ENCODE results near the gene OSGEPL1.

Gene OSGEPL1, protein sequence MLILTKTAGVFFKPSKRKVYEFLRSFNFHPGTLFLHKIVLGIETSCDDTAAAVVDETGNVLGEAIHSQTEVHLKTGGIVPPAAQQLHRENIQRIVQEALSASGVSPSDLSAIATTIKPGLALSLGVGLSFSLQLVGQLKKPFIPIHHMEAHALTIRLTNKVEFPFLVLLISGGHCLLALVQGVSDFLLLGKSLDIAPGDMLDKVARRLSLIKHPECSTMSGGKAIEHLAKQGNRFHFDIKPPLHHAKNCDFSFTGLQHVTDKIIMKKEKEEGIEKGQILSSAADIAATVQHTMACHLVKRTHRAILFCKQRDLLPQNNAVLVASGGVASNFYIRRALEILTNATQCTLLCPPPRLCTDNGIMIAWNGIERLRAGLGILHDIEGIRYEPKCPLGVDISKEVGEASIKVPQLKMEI

DNA sequence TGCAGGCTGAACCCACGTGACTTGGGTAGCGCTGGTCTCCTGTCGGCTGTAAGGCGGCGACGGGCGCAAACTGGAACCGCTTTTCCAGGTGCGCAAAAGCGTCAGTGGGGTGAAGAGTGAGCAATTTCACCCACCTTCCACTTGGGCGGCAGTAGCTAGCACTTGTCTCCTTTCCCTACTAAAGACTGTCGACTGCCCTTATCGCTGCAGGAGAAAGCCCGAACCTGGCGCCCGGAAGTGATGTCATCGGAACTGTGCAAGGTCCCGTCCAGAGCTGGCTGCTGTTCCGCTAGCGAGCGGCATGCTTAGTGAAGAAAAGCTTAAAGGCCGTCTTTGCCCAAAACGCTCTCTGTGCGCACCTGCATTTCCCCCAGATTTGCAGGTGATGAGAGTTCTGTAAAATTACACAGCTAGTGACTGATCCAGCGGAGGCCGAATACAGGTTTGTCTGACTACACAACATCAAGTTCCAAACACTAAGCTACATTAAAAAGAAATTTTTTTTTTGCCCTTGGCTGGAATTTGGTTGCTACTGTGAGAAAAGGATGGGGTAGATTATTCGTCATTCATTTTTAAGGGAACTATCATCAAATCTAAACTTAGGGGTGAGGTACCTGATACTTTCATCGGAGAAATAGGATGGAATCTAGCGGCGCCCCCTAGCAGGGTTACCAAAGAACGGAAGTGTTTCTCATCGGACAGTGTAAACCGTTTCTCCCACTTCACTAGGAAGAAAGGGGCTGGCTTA is at the start of gene OSGEPL1:
Gene OSGEPL1, minus strand, starts transcription at position 242 of the 748 bp plus-strand sequence. CDS start 1,152 bp downstream, outside the sequence.
- DNase-seq (ENCODE audit: low read depth) = peak; percentile 83
- in situ Hi-C loops (cut with HindIII; ENCODE audit: low sequenced_read_pairs) = no loop called here
- TF ChIP-seq, protein P1, sequence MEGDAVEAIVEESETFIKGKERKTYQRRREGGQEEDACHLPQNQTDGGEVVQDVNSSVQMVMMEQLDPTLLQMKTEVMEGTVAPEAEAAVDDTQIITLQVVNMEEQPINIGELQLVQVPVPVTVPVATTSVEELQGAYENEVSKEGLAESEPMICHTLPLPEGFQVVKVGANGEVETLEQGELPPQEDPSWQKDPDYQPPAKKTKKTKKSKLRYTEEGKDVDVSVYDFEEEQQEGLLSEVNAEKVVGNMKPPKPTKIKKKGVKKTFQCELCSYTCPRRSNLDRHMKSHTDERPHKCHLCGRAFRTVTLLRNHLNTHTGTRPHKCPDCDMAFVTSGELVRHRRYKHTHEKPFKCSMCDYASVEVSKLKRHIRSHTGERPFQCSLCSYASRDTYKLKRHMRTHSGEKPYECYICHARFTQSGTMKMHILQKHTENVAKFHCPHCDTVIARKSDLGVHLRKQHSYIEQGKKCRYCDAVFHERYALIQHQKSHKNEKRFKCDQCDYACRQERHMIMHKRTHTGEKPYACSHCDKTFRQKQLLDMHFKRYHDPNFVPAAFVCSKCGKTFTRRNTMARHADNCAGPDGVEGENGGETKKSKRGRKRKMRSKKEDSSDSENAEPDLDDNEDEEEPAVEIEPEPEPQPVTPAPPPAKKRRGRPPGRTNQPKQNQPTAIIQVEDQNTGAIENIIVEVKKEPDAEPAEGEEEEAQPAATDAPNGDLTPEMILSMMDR (IDR thresholded peaks at IDR 0.05; ENCODE audit: low read depth, low read length, missing control alignments) = peak; percentile 71
- peak within 1 kb of the TSS; percentile 76 for H3K4me3 ChIP-seq (ENCODE audit: low read depth, low read length)

DNA sequence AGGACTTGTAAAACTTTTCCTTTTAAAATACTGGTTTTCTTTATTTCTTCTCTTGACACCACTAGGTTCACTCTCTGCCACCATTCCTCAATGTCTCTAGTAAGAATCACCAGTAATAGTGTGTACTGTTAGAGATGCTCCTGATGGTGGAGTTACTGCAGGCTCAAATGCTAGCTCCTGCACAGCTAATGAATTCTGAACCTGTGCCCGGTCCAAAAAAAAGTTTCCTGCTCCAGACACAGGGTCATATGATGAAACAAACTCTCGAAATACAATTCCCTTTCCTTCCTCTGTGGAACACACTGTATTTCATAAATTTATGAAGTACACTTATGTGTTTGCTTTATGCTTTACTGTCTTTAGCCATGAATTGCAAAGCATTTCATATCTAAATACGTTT is 40.8 kb upstream of the OSGEPL1 start:
- no peak overlapping the region for H3K4me3 ChIP-seq (ENCODE audit: low read depth, low read length)
- TF ChIP-seq, protein P1 (IDR thresholded peaks at IDR 0.05; ENCODE audit: low read depth, low read length, missing control alignments) = no peak
- DNase-seq (ENCODE audit: low read depth) = no peak
- in situ Hi-C loops (cut with HindIII; ENCODE audit: low sequenced_read_pairs) = no loop called here

DNA sequence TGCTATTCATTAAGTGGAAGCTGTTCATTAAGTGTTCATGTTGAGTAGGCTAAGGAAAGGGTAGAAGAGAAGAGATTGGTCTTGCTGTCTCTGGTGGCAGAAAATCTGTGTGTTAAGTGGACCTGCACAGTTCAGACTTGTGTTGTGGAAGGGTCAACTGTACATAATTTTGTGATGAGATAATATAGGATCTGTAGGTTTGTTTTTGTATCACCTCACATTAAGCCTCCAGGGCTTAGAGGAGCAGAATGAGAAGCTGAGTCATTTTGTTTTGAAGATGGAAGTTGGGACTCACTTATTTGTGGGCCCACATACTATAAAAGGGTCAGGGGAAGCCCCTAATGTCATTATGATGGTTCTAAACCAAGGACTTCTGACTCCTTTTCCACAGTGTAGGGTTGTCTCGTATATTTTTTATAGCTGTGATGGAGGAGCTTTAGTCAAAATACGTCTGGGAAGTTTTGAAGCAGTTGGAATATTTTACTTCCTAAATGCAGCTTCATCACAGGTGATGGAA is 39.9 kb upstream of the OSGEPL1 start:
- no peak for DNase-seq (ENCODE audit: low read depth)
- in situ Hi-C loops (cut with HindIII; ENCODE audit: low sequenced_read_pairs) = no loop called here
- TF ChIP-seq, protein P1 (IDR thresholded peaks at IDR 0.05; ENCODE audit: low read depth, low read length, missing control alignments) = no peak
- H3K4me3 ChIP-seq (ENCODE audit: low read depth, low read length) = no peak overlapping the region

DNA sequence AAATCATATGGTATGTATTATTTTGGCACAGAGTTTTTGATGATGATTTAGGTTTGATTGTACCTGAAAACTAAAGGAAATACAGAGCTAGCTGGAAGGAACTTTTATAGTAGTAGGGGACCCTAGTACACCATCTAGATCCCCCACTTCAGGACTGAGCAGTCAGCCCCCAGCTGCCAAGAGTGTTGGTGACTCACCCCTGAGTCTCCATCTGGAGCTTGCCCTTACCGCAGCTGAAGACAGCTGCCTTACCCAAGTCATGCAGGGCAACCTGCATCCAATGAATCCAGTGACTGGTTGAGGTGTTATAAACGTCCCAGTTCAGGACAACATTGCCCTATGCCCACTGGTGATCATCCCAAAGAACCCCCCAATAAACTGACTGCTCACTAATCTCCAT is 36.9 kb upstream of the OSGEPL1 start:
- H3K4me3 ChIP-seq (ENCODE audit: low read depth, low read length) = no peak overlapping the region
- in situ Hi-C loops (cut with HindIII; ENCODE audit: low sequenced_read_pairs) = no loop called here
- TF ChIP-seq, protein P1 (IDR thresholded peaks at IDR 0.05; ENCODE audit: low read depth, low read length, missing control alignments) = no peak
- DNase-seq (ENCODE audit: low read depth) = peak; percentile 23

DNA sequence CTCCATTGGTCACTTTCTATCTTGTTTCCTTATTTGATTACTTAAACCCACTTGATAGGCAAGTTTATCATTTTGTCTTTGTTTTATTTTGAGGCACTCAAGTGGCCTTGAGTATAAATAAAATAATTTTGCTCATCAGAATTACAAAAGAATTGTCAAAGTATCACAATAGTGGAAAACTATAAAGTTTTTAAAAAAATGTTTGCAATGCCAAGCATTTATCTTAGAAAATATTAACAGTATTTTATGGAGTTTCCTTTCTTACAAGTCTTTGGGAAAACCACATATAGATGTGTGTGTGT is 36.4 kb upstream of the OSGEPL1 start:
- TF ChIP-seq, protein P1 (IDR thresholded peaks at IDR 0.05; ENCODE audit: low read depth, low read length, missing control alignments) = no peak
- in situ Hi-C loops (cut with HindIII; ENCODE audit: low sequenced_read_pairs) = no loop called here
- H3K4me3 ChIP-seq (ENCODE audit: low read depth, low read length) = no peak overlapping the region
- no peak for DNase-seq (ENCODE audit: low read depth)

DNA sequence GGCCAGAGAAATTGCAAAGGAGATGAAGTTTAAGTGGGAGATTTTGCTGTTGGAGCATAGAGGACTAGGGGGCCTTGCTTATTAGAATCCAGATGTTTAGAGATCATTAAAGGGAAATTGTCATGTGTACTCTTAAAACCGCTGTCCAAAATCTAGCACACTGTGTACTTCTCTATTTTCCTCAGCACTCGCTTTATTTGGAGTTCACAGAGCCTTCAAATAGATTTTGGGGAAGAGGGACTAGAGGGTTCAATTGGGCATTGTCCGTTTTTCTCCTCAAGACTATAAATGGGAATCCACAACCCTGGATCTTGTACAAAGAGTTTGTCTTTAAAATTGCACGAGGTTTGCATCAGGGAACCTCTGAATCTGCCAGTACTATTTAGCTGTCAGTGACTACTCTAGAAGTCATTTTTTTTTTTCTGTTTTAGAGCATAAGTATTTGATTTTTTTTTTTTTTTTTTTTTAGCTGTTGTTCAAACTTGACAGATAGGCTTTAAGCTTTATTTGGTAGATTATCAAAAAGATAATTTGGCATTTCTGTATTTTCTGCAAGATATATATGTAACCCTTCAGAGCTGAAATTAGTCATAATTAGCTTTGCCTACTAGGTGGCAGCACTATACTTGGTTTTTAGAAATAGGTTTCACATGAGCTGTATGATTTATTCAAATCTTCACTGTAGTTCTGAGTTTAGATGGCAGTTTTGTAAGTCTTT is 35.9 kb upstream of the OSGEPL1 start:
- DNase-seq (ENCODE audit: low read depth) = peak; percentile 18
- no peak overlapping the region for H3K4me3 ChIP-seq (ENCODE audit: low read depth, low read length)
- in situ Hi-C loops (cut with HindIII; ENCODE audit: low sequenced_read_pairs) = no loop called here
- TF ChIP-seq, protein P1 (IDR thresholded peaks at IDR 0.05; ENCODE audit: low read depth, low read length, missing control alignments) = peak; percentile 31

Data from astrocyte of the cerebellum (primary cell).